ENCODE data around the gene NR2C1. TPM values are rescaled to one million over a fixed set of nuclear protein-coding genes. Genes with fewer than 3 reads are reported as not detected.

NR2C1 gene
- total and polyA plus RNA-seq, 9 of the 15 experiments (the other 6 are each of a cell fraction or from before 2014, with no cell fraction given), result 8.5 to 42.4 (median 35.6) TPM

- TF ChIP-seq ZNF639 (CRISPR knock-in tag; conservative IDR thresholded peaks at IDR 0.05 in 1 of 2, IDR thresholded peaks at IDR 0.05 in 1 of 2) (0 out of 4 replicates have a peak, but pooled peaks of 1 of the 2 experiments have one; percentile 36), EGR1 (conservative IDR thresholded peaks at IDR 0.05) (0 out of 2 replicates have a peak, but pooled peaks have one; percentile 17), MAFF (IDR thresholded peaks at IDR 0.05; ENCODE audit: low read length) (peak; percentile 27; the same call in 1 of the 2 replicates), ATF3 (IDR thresholded peaks at IDR 0.05) (no peak), ATF3 (CRISPR knock-in tag; conservative IDR thresholded peaks at IDR 0.05) (no peak), MYNN (IDR thresholded peaks at IDR 0.05) (0 out of 2 replicates have a peak, but pooled peaks have one; percentile 33), MYNN (CRISPR knock-in tag; IDR thresholded peaks at IDR 0.05) (no peak)
These were observed 27.1 kb upstream of the NR2C1 start (continued) for GRCh38 chr12:95100264-95101190.

Measured in K562 (cell line).